ENCODE results near the gene EIF2B2. TPM values are rescaled to one million over a fixed set of nuclear protein-coding genes. Genes with fewer than 3 reads are reported as not detected.

The EIF2B2 gene
- total RNA-seq, 1 experiment from 2014 or later: 48.3 TPM

GRCh38 chr14:75046275-75046674 lies 43.6 kb downstream of the EIF2B2 start:
- Histone ChIP-seq H4K8ac (replicated peaks; ENCODE audit: insufficient read length, low read depth, low read length) (no peak overlapping the region), H3K56ac (ENCODE audit: insufficient read length, low read depth, low read length) (no peak overlapping the region), H3K18ac (ENCODE audit: insufficient read length, low read depth, low read length) (no peak overlapping the region), H3K79me2 (ENCODE audit: insufficient read depth, low read length) (no peaks in the 10 kb centered on the region), H3K23me2 (ENCODE audit: insufficient read length, low read depth, low read length, poor library complexity, severe bottlenecking) (peaks cover 3% of the 10 kb centered on the region), H3K4ac (ENCODE audit: low read depth, low read length) (no peak overlapping the region), H2AFZ (ENCODE audit: low read length) (no peak overlapping the region), H3K9me3 (ENCODE audit: control insufficient read depth, low read depth, low read length) (no peaks in the 10 kb centered on the region), H3K79me1 (ENCODE audit: insufficient read depth, low read depth, low read length, poor library complexity, severe bottlenecking) (peaks cover 3% of the 10 kb centered on the region), H4K91ac (ENCODE audit: insufficient read length, low read depth, low read length) (no peak overlapping the region), H3K4me2 (ENCODE audit: insufficient read depth, insufficient read length, low read length) (no peak overlapping the region), H2BK5ac (ENCODE audit: insufficient read length, low read length) (no peak overlapping the region), H3K23ac (ENCODE audit: insufficient read length, low read depth, low read length) (no peak overlapping the region), H3K27ac (ENCODE audit: insufficient read length, low read depth, low read length) (no peak overlapping the region), H3K9ac (ENCODE audit: extremely low read depth, insufficient read length, low read length) (no peak overlapping the region), H3K27me3 (ENCODE audit: insufficient read depth, low read length) (no peaks in the 10 kb centered on the region), H3T11ph (ENCODE audit: low read length) (no peak overlapping the region), H2BK15ac (ENCODE audit: low read depth, low read length) (no peak overlapping the region), H3K14ac (ENCODE audit: insufficient read depth, low read length) (no peak overlapping the region), H3K4me1 (ENCODE audit: insufficient read depth, low read length) (0 out of 2 replicates have a peak, but pooled peaks cover 2% of the 10 kb centered on the region), H4K5ac (ENCODE audit: insufficient read length, low read depth, low read length) (no peak overlapping the region), H4K20me1 (ENCODE audit: control insufficient read depth, insufficient read depth, insufficient read length) (no peaks in the 10 kb centered on the region), H2AK5ac (ENCODE audit: insufficient read length, low read length) (no peak overlapping the region), H2BK20ac (ENCODE audit: low read depth, low read length, poor library complexity, severe bottlenecking) (no peak overlapping the region), H2BK12ac (ENCODE audit: insufficient read length, low read depth, low read length) (no peak overlapping the region), H2BK120ac (ENCODE audit: low read depth, low read length, poor library complexity, severe bottlenecking) (no peak overlapping the region)
- no peaks in the 10 kb centered on the region; a peak in 1 of 4 replicates for H3K4me1 Mint-ChIP-seq
- WGBS (ENCODE audit: extremely low coverage, insufficient read length, low lambda C conversion rate): no CpG with 5 or more reads among the region's 5 CpGs
- no peak for DNase-seq
- H3K9me3 Mint-ChIP-seq: no peaks in the 10 kb centered on the region; a peak in 1 of 5 replicates
- H3K27ac Mint-ChIP-seq: no peak overlapping the region
- TF ChIP-seq CTCF (conservative IDR thresholded peaks at IDR 0.05): no peak
- no peaks in the 10 kb centered on the region for H3K27me3 Mint-ChIP-seq (ENCODE audit: low read depth)
- H3K4me3 Mint-ChIP-seq: no peak overlapping the region
- H3K36me3 Mint-ChIP-seq (ENCODE audit: insufficient read depth in 1 of 3, low read depth in 3 of 3): peaks cover 0 to 16% (median 11%) of the 10 kb centered on the region in 3 experiments; a peak in 4 of 7 replicates

All from H9 (cell line).